Islet of Langerhans (tissue), 1 donor: Measurements from ENCODE around the gene PKNOX2.

Experiments used
- FAIRE-seq: peaks from one replicate; lab custom pipeline; 2011; peaks lifted over from hg19 to GRCh38; lab: Jason Lieb, UNC

Gene PKNOX2

GRCh38 chr11:125287491-125288210, 123.1 kb downstream of the PKNOX2 start:
- FAIRE-seq = no peak

- FAIRE-seq = no peak
These were observed 125.0 kb downstream of the PKNOX2 start for GRCh38 chr11:125289419-125290098.

GRCh38 chr11:125290263-125290662, 125.7 kb downstream of the PKNOX2 start:
- FAIRE-seq = no peak

GRCh38 chr11:125292100-125292499, 127.5 kb downstream of the PKNOX2 start:
- no peak for FAIRE-seq

- FAIRE-seq = no peak
These were observed 129.0 kb downstream of the PKNOX2 start for GRCh38 chr11:125293596-125293995.

GRCh38 chr11:125295931-125296330, 131.4 kb downstream of the PKNOX2 start:
- FAIRE-seq = no peak

- no peak for FAIRE-seq
These were observed 132.9 kb downstream of the PKNOX2 start for GRCh38 chr11:125297346-125297915.

- no peak for FAIRE-seq
These were observed 134.6 kb downstream of the PKNOX2 start for GRCh38 chr11:125299061-125299615.

- FAIRE-seq = no peak
These were observed 135.3 kb downstream of the PKNOX2 start for GRCh38 chr11:125299821-125300220.

GRCh38 chr11:125300791-125301218, 136.3 kb downstream of the PKNOX2 start:
- no peak for FAIRE-seq

GRCh38 chr11:125301346-125301745, 136.8 kb downstream of the PKNOX2 start:
- no peak for FAIRE-seq

- no peak for FAIRE-seq
These were observed 138.6 kb downstream of the PKNOX2 start for GRCh38 chr11:125303186-125303585.

GRCh38 chr11:125303694-125304093, 139.1 kb downstream of the PKNOX2 start:
- no peak for FAIRE-seq

GRCh38 chr11:125304136-125304535, 139.6 kb downstream of the PKNOX2 start:
- FAIRE-seq = no peak

- no peak for FAIRE-seq
These were observed 140.3 kb downstream of the PKNOX2 start for GRCh38 chr11:125304876-125305275.

GRCh38 chr11:125305345-125305744, 140.8 kb downstream of the PKNOX2 start:
- FAIRE-seq = no peak

GRCh38 chr11:125306476-125306875, 141.9 kb downstream of the PKNOX2 start:
- FAIRE-seq = no peak

GRCh38 chr11:125308246-125308645, 143.7 kb downstream of the PKNOX2 start:
- FAIRE-seq = no peak

GRCh38 chr11:125312391-125312790, 147.8 kb downstream of the PKNOX2 start:
- FAIRE-seq = no peak

GRCh38 chr11:125312812-125313211, 148.3 kb downstream of the PKNOX2 start:
- no peak for FAIRE-seq

GRCh38 chr11:125313271-125314219, 149.0 kb downstream of the PKNOX2 start:
- no peak for FAIRE-seq
